CD1c-positive myeloid dendritic cell (primary cell): Measurements from ENCODE around the gene ADAMTS2.
"Not testable (repeated sequence)": the region's sequence is repeated elsewhere in the genome, so short reads cannot be mapped to it uniquely, and the experiment has no call there.

Source experiments
- DNase-seq: peaks from one replicate; pipeline ENCODE4 v3.0.0-alpha.2; 2016; ENCODE audit errors: extremely low spot score

The ADAMTS2 gene

GRCh38 chr5:179325296-179326031 is 19.8 kb downstream of the ADAMTS2 start:
- no peak for DNase-seq

- DNase-seq, result no peak
These were observed 20.4 kb downstream of the ADAMTS2 start for GRCh38 chr5:179324760-179325295.

GRCh38 chr5:179324316-179324715 is 20.9 kb downstream of the ADAMTS2 start:
- not testable (repeated sequence) for DNase-seq

- no peak for DNase-seq
These were observed 22.0 kb downstream of the ADAMTS2 start for GRCh38 chr5:179323026-179323870.

GRCh38 chr5:179322071-179323025 is 22.9 kb downstream of the ADAMTS2 start:
- no peak for DNase-seq

- DNase-seq, result no peak
These were observed 23.9 kb downstream of the ADAMTS2 start for GRCh38 chr5:179321206-179321987.

- DNase-seq, result no peak
These were observed 25.4 kb downstream of the ADAMTS2 start for GRCh38 chr5:179319741-179320281.

GRCh38 chr5:179319123-179319522 is 26.1 kb downstream of the ADAMTS2 start:
- DNase-seq, result no peak

- DNase-seq, result no peak
These were observed 26.9 kb downstream of the ADAMTS2 start for GRCh38 chr5:179318221-179318955.

GRCh38 chr5:179317411-179318220 is 27.6 kb downstream of the ADAMTS2 start:
- no peak for DNase-seq

GRCh38 chr5:179316982-179317381 is 28.3 kb downstream of the ADAMTS2 start:
- no peak for DNase-seq

GRCh38 chr5:179316111-179316551 is 29.1 kb downstream of the ADAMTS2 start:
- no peak for DNase-seq

GRCh38 chr5:179315356-179315890 is 29.8 kb downstream of the ADAMTS2 start:
- no peak for DNase-seq

- DNase-seq, result no peak
These were observed 30.5 kb downstream of the ADAMTS2 start for GRCh38 chr5:179314606-179315355.

GRCh38 chr5:179313849-179314521 is 31.3 kb downstream of the ADAMTS2 start:
- DNase-seq, result no peak

GRCh38 chr5:179312557-179313235 is 32.6 kb downstream of the ADAMTS2 start:
- DNase-seq, result no peak

- no peak for DNase-seq
These were observed 33.7 kb downstream of the ADAMTS2 start for GRCh38 chr5:179311581-179311980.
